PC-9 (cell line): ENCODE measurements around the gene BCKDHB. TPM values are rescaled to one million over a fixed set of nuclear protein-coding genes. Genes with fewer than 3 reads are reported as not detected.
"Not testable (repeated sequence)": the region's sequence is repeated elsewhere in the genome, so short reads cannot be mapped to it uniquely, and the experiment has no call there.

Experiments
- BruUV-seq: library from RNA; stranded (reverse); fragments of 400-500 nt; replicated peaks from 2 replicates; lab custom pipeline; 2021; lab: Mats Ljungman, UMichigan
- CTCF ChIA-PET: fragments of 300-600 bp; sonication (Branson Sonifier 250); formaldehyde crosslinking; loops from one replicate; lab custom pipeline; 2022; ENCODE audit warnings: antibody characterized with exemption; lab: Charles Lee
- POLR2A ChIA-PET: fragments of 300-600 bp; sonication (Branson Sonifier 250); formaldehyde crosslinking; loops from one replicate; lab custom pipeline; 2022; ENCODE audit warnings: antibody characterized with exemption; ENCODE audit not compliant: unreplicated experiment; lab: Charles Lee
- DNase-seq, 2 experiments: peaks; one replicate each; pipeline versions ENCODE4 v3.0.0 to v3.0.0-alpha.2; 2015 to 2022; ENCODE audit warnings: mixed read lengths in 1 of 2
- H2AFZ ChIP-seq: fragments of 200-600 bp; sonication (generic); 2 replicates; pipeline ENCODE4 v1.8.1; 2017; ENCODE audit warnings: antibody characterized with exemption
- H3F3A ChIP-seq: fragments of 200-600 bp; sonication (generic); 2 replicates; pipeline ENCODE4 v1.8.1; 2017; ENCODE audit warnings: antibody characterized with exemption, mild to moderate bottlenecking, low read depth; ENCODE audit not compliant: insufficient read depth
- H3K27ac ChIP-seq: fragments of 200-600 bp; sonication (generic); 2 replicates; pipeline ENCODE4 v1.6.1; 2016; ENCODE audit warnings: mixed run types
- H3K27me3 ChIP-seq: fragments of 200-600 bp; sonication (generic); 2 replicates; pipeline ENCODE4 v1.6.1; 2016; ENCODE audit warnings: low read depth, mixed run types; ENCODE audit not compliant: insufficient read depth
- H3K36me3 ChIP-seq: fragments of 200-600 bp; sonication (generic); 2 replicates; pipeline ENCODE4 v1.6.1; 2016; ENCODE audit warnings: low read depth, mixed run types
- H3K4me1 ChIP-seq: fragments of 200-600 bp; sonication (generic); replicated peaks from 2 replicates; pipeline ENCODE4 v1.6.1; 2016; ENCODE audit warnings: mixed run types; ENCODE audit not compliant: insufficient read depth
- H3K4me2 ChIP-seq: fragments of 200-600 bp; sonication (generic); 2 replicates; pipeline ENCODE4 v1.6.1; 2017; ENCODE audit warnings: mixed run types
- H3K4me3 ChIP-seq: fragments of 200-600 bp; sonication (generic); 2 replicates; pipeline ENCODE4 v1.6.1; 2016; ENCODE audit warnings: mixed run types
- H3K79me2 ChIP-seq: fragments of 200-600 bp; sonication (generic); 2 replicates; pipeline ENCODE4 v1.6.1; 2017; ENCODE audit warnings: low read depth, mixed run types
- H3K9me2 ChIP-seq: fragments of 200-600 bp; sonication (generic); 2 replicates; pipeline ENCODE4 v1.8.1; 2017; ENCODE audit warnings: mild to moderate bottlenecking; ENCODE audit not compliant: insufficient read depth
- H3K9me3 ChIP-seq: fragments of 200-600 bp; sonication (generic); 2 replicates; pipeline ENCODE4 v1.8.1; 2016; ENCODE audit warnings: low read depth; ENCODE audit not compliant: insufficient read depth
- H4K20me1 ChIP-seq: fragments of 200-600 bp; sonication (generic); 2 replicates; pipeline ENCODE4 v1.8.1; 2017; ENCODE audit not compliant: insufficient read depth
- CTCF ChIP-seq: fragments of 200-600 bp; sonication (generic); conservative IDR thresholded peaks from 2 replicates; pipeline ENCODE4 v1.6.1; 2017; ENCODE audit warnings: mixed run types, antibody characterized with exemption, mild to moderate bottlenecking, moderate library complexity
- EZH2 ChIP-seq: fragments of 200-600 bp; sonication (generic); IDR thresholded peaks from 2 replicates; pipeline ENCODE4 v1.8.0; 2017; ENCODE audit warnings: antibody characterized with exemption, low read depth
- intact Hi-C: fragments of 100-400 bp; cut with micrococcal nuclease; formaldehyde crosslinking; loops from one replicate; pipeline ENCODE4 v1.10.0; 2022; ENCODE audit not compliant: unreplicated experiment
- total RNA-seq: library from RNA; stranded (reverse); gene quantifications from 2 replicates; pipeline ENCODE4 v1.2.3, GENCODE V29; 2021

Gene BCKDHB
- total RNA-seq, 1 experiment from 2014 or later: 29.7 TPM

GRCh38 chr6:80104520-80104919 is 2.0 kb upstream of the BCKDHB start:
- H3F3A ChIP-seq: no peaks in the 10 kb centered on the region
- no peak for DNase-seq
- H3K27ac ChIP-seq: no peak overlapping the region
- H3K27me3 ChIP-seq: no peaks in the 10 kb centered on the region
- intact Hi-C loops: no loop called here
- no peaks in the 10 kb centered on the region for H3K9me3 ChIP-seq
- ChIA-PET POLR2A (interaction anchor here (0.7 kb wide), 1 partner anchor 1582 kb away, joined by 5 read pairs; no protein-coding TSS in a partner anchor), CTCF (no interaction called here)
- no peaks in the 10 kb centered on the region for H3K9me2 ChIP-seq
- 0 out of 2 replicates have a peak, but pooled peaks cover 3% of the 10 kb centered on the region for H4K20me1 ChIP-seq
- no TSS peak for BruUV-seq
- TF ChIP-seq EZH2 (no peak), CTCF (no peak)
- H3K4me1 ChIP-seq: peaks cover 21% of the 10 kb centered on the region
- H3K36me3 ChIP-seq: no peaks in the 10 kb centered on the region
- H3K4me2 ChIP-seq: no peak overlapping the region
- peaks cover 15% of the 10 kb centered on the region for H3K79me2 ChIP-seq
- no peak overlapping the region for H2AFZ ChIP-seq
- no peak overlapping the region for H3K4me3 ChIP-seq

GRCh38 chr6:80105972-80106417 is 476 bp upstream of the BCKDHB start:
- POLR2A ChIA-PET: interaction anchor here (0.6 to 0.9 kb wide), 5 partner anchors 21 to 1977 kb away, joined by 3 to 9 read pairs (median 5); no protein-coding TSS in a partner anchor
- H3K4me1 ChIP-seq: peaks cover 21% of the 10 kb centered on the region
- BruUV-seq: no TSS peak
- H3K27me3 ChIP-seq: no peaks in the 10 kb centered on the region
- no peaks in the 10 kb centered on the region for H3K9me2 ChIP-seq
- CTCF ChIA-PET: interaction anchor here (0.6 kb wide), 3 partner anchors 94 to 1935 kb away, joined by 3 to 7 read pairs (median 3); no protein-coding TSS in a partner anchor
- H3K4me2 ChIP-seq: peak overlapping the region; percentile 81
- H4K20me1 ChIP-seq: 0 out of 2 replicates have a peak, but pooled peaks cover 3% of the 10 kb centered on the region
- intact Hi-C loops: loop anchor here (1.0 kb wide), 1 partner anchor 37 kb away; no protein-coding TSS in a partner anchor
- peak overlapping the region; percentile 73; the same call in 1 of the 2 replicates for H3K4me3 ChIP-seq
- H3K9me3 ChIP-seq: no peaks in the 10 kb centered on the region
- no peaks in the 10 kb centered on the region for H3F3A ChIP-seq
- TF ChIP-seq CTCF (no peak), EZH2 (no peak)
- H3K36me3 ChIP-seq: no peaks in the 10 kb centered on the region
- H3K27ac ChIP-seq: peak overlapping the region; percentile 53; the same call in 1 of the 2 replicates
- H2AFZ ChIP-seq: peak overlapping the region; percentile 90
- DNase-seq: no peak
- peaks cover 22% of the 10 kb centered on the region for H3K79me2 ChIP-seq

- POLR2A ChIA-PET: interaction anchor here (0.6 kb wide), 1 partner anchor 316 kb away, joined by 17 read pairs; no protein-coding TSS in a partner anchor
- peak; percentile 46 to 53 for DNase-seq
- H3F3A ChIP-seq, H3K4me3 ChIP-seq, BruUV-seq, H3K36me3 ChIP-seq, H3K27me3 ChIP-seq, CTCF ChIA-PET, H3K9me3 ChIP-seq, H3K9me2 ChIP-seq, H2AFZ ChIP-seq, H4K20me1 ChIP-seq, H3K27ac ChIP-seq, H3K79me2 ChIP-seq: not testable (repeated sequence)
- intact Hi-C loops: loop anchor here (10.0 kb wide), 1 partner anchor 422 kb away; no protein-coding TSS in a partner anchor
- Histone ChIP-seq H3K4me2 (peak overlapping the region; percentile 50), H3K4me1 (peaks cover 18% of the 10 kb centered on the region)
Observed at GRCh38 chr6:80122576-80122975, 16.1 kb downstream of the BCKDHB start.
